ENCODE measurements around the gene DDIT3.

GRCh38 chr12:57483466-57483865, 36.8 kb downstream of the DDIT3 start:
- TF ChIP-seq CTCF (IDR thresholded peaks at IDR 0.05) (no peak), POLR2A (IDR thresholded peaks at IDR 0.05) (no peak)
